GM19043 (cell line): ENCODE results near the gene HBEGF.
A peak's percentile ranks its signal among the peaks of the same experiment; 100 is the strongest.
"Not testable (repeated sequence)": the region's sequence is repeated elsewhere in the genome, so short reads cannot be mapped to it uniquely, and the experiment has no call there.

Experiments used
- ATAC-seq: cut with Tn5 transposase; IDR thresholded peaks from one replicate; pipeline ENCODE4 v1.9.1; 2021; ENCODE audit warnings: low read depth; ENCODE audit not compliant: unreplicated experiment

Gene HBEGF

GRCh38 chr5:140361901-140362300 is 15.5 kb upstream of the HBEGF start:
- ATAC-seq, result no peak

- no peak for ATAC-seq
Observed at GRCh38 chr5:140360681-140361479, 14.5 kb upstream of the HBEGF start.

- ATAC-seq, result no peak
Observed at GRCh38 chr5:140360101-140360500, 13.7 kb upstream of the HBEGF start, which contains the start of gene SLC4A9. Gene SLC4A9 (plus strand): TSS chr5:140360194. CDS start chr5:140360237, 43 bp downstream.

GRCh38 chr5:140358738-140359310 is 12.4 kb upstream of the HBEGF start:
- ATAC-seq, result no peak

- peak; percentile 94 for ATAC-seq
Observed at GRCh38 chr5:140357726-140358093, 11.3 kb upstream of the HBEGF start.

- peak; percentile 21 for ATAC-seq
Observed at GRCh38 chr5:140356853-140357725, 10.7 kb upstream of the HBEGF start.

GRCh38 chr5:140355546-140355945 is 9.1 kb upstream of the HBEGF start:
- ATAC-seq, result no peak

- ATAC-seq, result peak; percentile 64
Observed at GRCh38 chr5:140351609-140352334, 5.4 kb upstream of the HBEGF start.

- ATAC-seq, result no peak
Observed at GRCh38 chr5:140349244-140349643, 2.8 kb upstream of the HBEGF start.

- no peak for ATAC-seq
Observed at GRCh38 chr5:140348104-140348503, 1.7 kb upstream of the HBEGF start.

GRCh38 chr5:140347360-140347759 is 957 bp upstream of the HBEGF start:
- no peak for ATAC-seq

- ATAC-seq, result peak; percentile 1
Observed at GRCh38 chr5:140345919-140346347, 470 bp downstream of the HBEGF start.

- ATAC-seq, result no peak
Observed at GRCh38 chr5:140344683-140345423, 1.6 kb downstream of the HBEGF start.

GRCh38 chr5:140343849-140344248 is 2.6 kb downstream of the HBEGF start:
- ATAC-seq, result not testable (repeated sequence)

- ATAC-seq, result no peak
Observed at GRCh38 chr5:140342896-140343295, 3.5 kb downstream of the HBEGF start.

GRCh38 chr5:140342287-140342686 is 4.1 kb downstream of the HBEGF start:
- no peak for ATAC-seq

GRCh38 chr5:140341591-140341990 is 4.8 kb downstream of the HBEGF start:
- no peak for ATAC-seq

GRCh38 chr5:140340605-140341121 is 5.7 kb downstream of the HBEGF start:
- ATAC-seq, result no peak

- ATAC-seq, result no peak
Observed at GRCh38 chr5:140339636-140340035, 6.8 kb downstream of the HBEGF start.

GRCh38 chr5:140338908-140339307 is 7.5 kb downstream of the HBEGF start:
- no peak for ATAC-seq
